ENCODE measurements around the gene ILF2. TPM values are rescaled to one million over a fixed set of nuclear protein-coding genes. Genes with fewer than 3 reads are reported as not detected.

ILF2 gene
- total RNA-seq, 4 donors from 2014 or later = 80.4 to 118 (median 105) TPM

DNA sequence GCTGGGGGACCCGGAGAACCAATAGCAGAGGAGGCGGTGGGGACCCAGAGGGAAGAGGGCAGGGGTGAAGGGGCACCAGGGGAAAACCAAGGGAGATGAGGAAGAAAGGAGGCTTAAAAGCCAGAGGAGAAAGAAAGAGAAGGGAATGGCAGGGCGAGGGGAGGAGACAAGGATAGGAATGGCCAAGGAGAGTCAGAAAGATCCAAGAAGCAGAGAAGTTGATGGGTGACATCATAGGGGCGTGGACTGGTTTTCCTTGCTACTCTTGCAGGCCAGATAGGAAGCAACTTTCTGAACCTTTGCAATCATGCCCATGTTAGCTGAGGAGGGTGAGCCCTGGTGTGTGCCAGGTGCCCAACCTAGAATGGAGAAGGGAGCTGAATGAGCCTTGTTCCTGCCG is 13.1 kb upstream of the ILF2 start:
- TF ChIP-seq POLR2A (IDR thresholded peaks at IDR 0.05) = no peak
- TF ChIP-seq, protein P1, sequence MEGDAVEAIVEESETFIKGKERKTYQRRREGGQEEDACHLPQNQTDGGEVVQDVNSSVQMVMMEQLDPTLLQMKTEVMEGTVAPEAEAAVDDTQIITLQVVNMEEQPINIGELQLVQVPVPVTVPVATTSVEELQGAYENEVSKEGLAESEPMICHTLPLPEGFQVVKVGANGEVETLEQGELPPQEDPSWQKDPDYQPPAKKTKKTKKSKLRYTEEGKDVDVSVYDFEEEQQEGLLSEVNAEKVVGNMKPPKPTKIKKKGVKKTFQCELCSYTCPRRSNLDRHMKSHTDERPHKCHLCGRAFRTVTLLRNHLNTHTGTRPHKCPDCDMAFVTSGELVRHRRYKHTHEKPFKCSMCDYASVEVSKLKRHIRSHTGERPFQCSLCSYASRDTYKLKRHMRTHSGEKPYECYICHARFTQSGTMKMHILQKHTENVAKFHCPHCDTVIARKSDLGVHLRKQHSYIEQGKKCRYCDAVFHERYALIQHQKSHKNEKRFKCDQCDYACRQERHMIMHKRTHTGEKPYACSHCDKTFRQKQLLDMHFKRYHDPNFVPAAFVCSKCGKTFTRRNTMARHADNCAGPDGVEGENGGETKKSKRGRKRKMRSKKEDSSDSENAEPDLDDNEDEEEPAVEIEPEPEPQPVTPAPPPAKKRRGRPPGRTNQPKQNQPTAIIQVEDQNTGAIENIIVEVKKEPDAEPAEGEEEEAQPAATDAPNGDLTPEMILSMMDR (IDR thresholded peaks at IDR 0.05) = no peak
- WGBS, 2 donors = 63 to 64% methylated on average over 5 of the region's 5 CpGs
- DNase-seq (ENCODE audit: low spot score in 2 of 2) = no peak
- no peak overlapping the region for H3K4me3 ChIP-seq (ENCODE audit: low read depth, poor library complexity, severe bottlenecking)
- intact Hi-C loops (cut with DNase I; ENCODE audit: low total_unique reads) = loop anchor here (10.0 kb wide), 1 partner anchor 61 kb away; no protein-coding TSS in a partner anchor

DNA sequence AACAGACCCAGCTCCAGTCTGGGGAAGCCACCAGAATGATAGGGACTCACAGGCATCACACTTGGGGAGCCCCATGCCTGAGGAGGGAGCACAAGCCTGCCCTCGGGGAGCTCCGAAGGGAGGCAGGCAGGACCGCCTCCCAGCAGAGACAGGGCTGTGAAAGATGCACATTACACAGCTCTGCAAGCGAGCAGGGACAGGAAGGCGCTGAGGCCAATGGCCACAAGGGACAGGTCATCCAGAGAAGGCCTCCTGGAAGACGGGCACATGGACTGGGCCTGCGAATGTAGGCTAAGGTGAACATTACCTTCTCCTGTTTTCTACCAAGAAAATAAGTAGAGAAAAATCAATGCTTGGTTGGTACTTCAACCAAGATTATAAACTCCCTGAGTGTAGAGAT is 11.9 kb upstream of the ILF2 start:
- no peak for DNase-seq (ENCODE audit: low spot score in 2 of 2)
- 90 to 94% methylated on average over 5 to 7 of the region's 7 CpGs for WGBS, 2 donors
- H3K4me3 ChIP-seq (ENCODE audit: low read depth, poor library complexity, severe bottlenecking) = no peak overlapping the region
- no peak for TF ChIP-seq POLR2A (IDR thresholded peaks at IDR 0.05)
- TF ChIP-seq, protein P1 (IDR thresholded peaks at IDR 0.05) = no peak
- intact Hi-C loops (cut with DNase I; ENCODE audit: low total_unique reads) = loop anchor here (10.0 kb wide), 1 partner anchor 62 kb away; no protein-coding TSS in a partner anchor

DNA sequence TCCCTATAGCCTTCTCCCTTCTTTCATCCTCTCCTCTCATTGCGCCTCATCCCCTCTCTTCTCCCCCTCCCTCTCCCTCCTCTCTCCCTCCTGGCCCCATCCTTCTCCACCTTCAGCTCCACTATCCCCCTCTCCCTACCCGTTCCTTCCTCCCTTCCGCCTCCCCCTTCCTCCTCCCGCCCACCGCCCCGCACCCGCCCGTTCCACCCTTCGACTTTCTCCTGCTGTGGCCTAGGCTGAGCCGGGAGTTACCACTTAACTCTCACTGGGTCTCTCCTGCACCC is 9.3 kb upstream of the ILF2 start:
- no peak for TF ChIP-seq POLR2A (IDR thresholded peaks at IDR 0.05)
- TF ChIP-seq, protein P1 (IDR thresholded peaks at IDR 0.05) = no peak
- 43 to 46% methylated on average over 10 of the region's 10 CpGs for WGBS, 2 donors
- no peak overlapping the region for H3K4me3 ChIP-seq (ENCODE audit: low read depth, poor library complexity, severe bottlenecking)
- intact Hi-C loops (cut with DNase I; ENCODE audit: low total_unique reads) = loop anchor here (10.0 kb wide), 1 partner anchor 65 kb away; no protein-coding TSS in a partner anchor
- no peak for DNase-seq (ENCODE audit: low spot score in 2 of 2)

DNA sequence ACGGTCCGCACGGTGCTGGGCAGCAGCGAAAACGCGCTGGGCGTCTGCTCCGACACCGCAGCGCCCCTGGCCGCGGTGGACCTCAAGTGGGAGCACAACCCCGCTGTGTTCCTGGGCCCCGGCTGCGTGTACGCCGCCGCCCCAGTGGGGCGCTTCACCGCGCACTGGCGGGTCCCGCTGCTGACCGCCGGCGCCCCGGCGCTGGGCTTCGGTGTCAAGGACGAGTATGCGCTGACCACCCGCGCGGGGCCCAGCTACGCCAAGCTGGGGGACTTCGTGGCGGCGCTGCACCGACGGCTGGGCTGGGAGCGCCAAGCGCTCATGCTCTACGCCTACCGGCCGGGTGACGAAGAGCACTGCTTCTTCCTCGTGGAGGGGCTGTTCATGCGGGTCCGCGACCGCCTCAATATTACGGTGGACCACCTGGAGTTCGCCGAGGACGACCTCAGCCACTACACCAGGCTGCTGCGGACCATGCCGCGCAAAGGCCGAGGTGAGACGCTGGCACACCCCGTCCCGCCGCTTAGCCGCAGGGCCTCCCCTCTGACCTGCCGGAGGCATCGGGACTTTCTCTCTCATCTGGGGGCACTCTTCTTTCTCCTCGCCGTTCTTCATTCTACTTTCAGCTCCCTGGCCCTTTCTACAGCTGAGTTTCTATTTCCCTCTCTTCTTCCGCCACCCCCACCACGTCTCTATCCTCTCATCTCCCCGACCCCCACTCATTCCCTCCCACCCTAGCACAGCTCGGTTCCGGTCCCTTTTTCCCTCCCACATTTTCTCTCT is 8.7 kb upstream of the ILF2 start:
- DNase-seq (ENCODE audit: low spot score in 2 of 2) = no peak
- WGBS, 2 donors = 8 to 9% methylated on average over 47 to 63 of the region's 73 CpGs
- intact Hi-C loops (cut with DNase I; ENCODE audit: low total_unique reads) = loop anchor here (10.0 kb wide), 1 partner anchor 65 kb away; no protein-coding TSS in a partner anchor

DNA sequence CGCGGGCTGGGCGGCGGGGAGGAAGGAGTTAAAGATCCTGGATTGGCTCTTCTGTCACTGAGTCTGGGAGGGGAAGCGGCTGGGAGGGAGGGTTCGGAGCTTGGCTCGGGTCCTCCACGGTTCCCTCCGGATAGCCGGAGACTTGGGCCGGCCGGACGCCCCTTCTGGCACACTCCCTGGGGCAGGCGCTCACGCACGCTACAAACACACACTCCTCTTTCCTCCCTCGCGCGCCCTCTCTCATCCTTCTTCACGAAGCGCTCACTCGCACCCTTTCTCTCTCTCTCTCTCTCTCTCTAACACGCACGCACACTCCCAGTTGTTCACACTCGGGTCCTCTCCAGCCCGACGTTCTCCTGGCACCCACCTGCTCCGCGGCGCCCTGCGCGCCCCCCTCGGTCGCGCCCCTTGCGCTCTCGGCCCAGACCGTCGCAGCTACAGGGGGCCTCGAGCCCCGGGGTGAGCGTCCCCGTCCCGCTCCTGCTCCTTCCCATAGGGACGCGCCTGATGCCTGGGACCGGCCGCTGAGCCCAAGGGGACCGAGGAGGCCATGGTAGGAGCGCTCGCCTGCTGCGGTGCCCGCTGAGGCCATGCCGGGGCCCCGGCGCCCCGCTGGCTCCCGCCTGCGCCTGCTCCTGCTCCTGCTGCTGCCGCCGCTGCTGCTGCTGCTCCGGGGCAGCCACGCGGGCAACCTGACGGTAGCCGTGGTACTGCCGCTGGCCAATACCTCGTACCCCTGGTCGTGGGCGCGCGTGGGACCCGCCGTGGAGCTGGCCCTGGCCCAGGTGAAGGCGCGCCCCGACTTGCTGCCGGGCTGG is 7.9 kb upstream of the ILF2 start, which contains the start of gene NPR1:
TSS of gene NPR1 (plus strand) at position 170 of the 818 bp plus-strand sequence. CDS start at position 591, 421 bp downstream.
- 0 to 1% methylated on average over 43 to 45 of the region's 78 CpGs for WGBS, 2 donors
- intact Hi-C loops (cut with DNase I; ENCODE audit: low total_unique reads) = no loop called here
- peak within 1 kb of the TSS; percentile 41 for H3K4me3 ChIP-seq (ENCODE audit: low read depth, poor library complexity, severe bottlenecking)
- peak in 1 of 2 donors; percentile 89 for DNase-seq (ENCODE audit: low spot score in 2 of 2)
- TF ChIP-seq POLR2A (IDR thresholded peaks at IDR 0.05) = no peak
- TF ChIP-seq, protein P1 (IDR thresholded peaks at IDR 0.05) = no peak

More for the DNA sequence above, 8.7 kb upstream of the ILF2 start:
- TF ChIP-seq POLR2A (IDR thresholded peaks at IDR 0.05) = no peak
- TF ChIP-seq, protein P1 (IDR thresholded peaks at IDR 0.05) = no peak
- H3K4me3 ChIP-seq (ENCODE audit: low read depth, poor library complexity, severe bottlenecking) = peak overlapping the region; percentile 41
